B cell (primary cell): ENCODE measurements around the gene GNL3. TPM values are rescaled to one million over a fixed set of nuclear protein-coding genes. Genes with fewer than 3 reads are reported as not detected.

Experiments
- ATAC-seq: fragments of 200-7000 bp; cut with Tn5 transposase; one replicate; pipeline ENCODE4 v1.10.0; 2021; ENCODE audit warnings: low read depth, mild to moderate bottlenecking, moderate number of reproducible peaks, moderate library complexity
- CTCF ChIA-PET: fragments of 350-600 bp; sonication (Branson Sonifier 250); formaldehyde crosslinking; loops from one replicate; lab custom pipeline; 2021; ENCODE audit warnings: antibody characterized with exemption, inconsistent platforms; lab: Charles Lee
- POLR2A ChIA-PET: fragments of 350-600 bp; sonication (Branson Sonifier 250); formaldehyde crosslinking; loops from one replicate; lab custom pipeline; 2021; ENCODE audit warnings: antibody characterized with exemption; lab: Charles Lee
- DNase-seq: peaks from one replicate; pipeline ENCODE4 v3.0.0; 2013
- H2AFZ ChIP-seq: 2 replicates; pipeline ENCODE4 v1.6.1; 2012; ENCODE audit warnings: mild to moderate bottlenecking, low read depth, low read length; ENCODE audit not compliant: insufficient read depth, poor library complexity, severe bottlenecking
- H3K27ac ChIP-seq, 2 donors: 1 replicate in 1 of 2; 2 replicates in 1 of 2; pipeline ENCODE4 v1.5.1; 2012 to 2013; ENCODE audit warnings: low read length in 2 of 2, mild to moderate bottlenecking in 2 of 2, moderate library complexity in 1 of 2
- H3K27me3 ChIP-seq, 4 experiments: fragments of 200-600 bp in 1 of 4; sonication (generic) in 1 of 4; replicated peaks in 1 of 4; 1 replicate in 2 of 4; 2 replicates in 2 of 4; pipeline versions ENCODE4 v1.6.1 to v1.7.0; 2013 to 2016; ENCODE audit warnings: low read length in 3 of 4, mild to moderate bottlenecking in 2 of 4, mixed read lengths in 1 of 4, moderate library complexity in 1 of 4; ENCODE audit not compliant: insufficient read depth in 4 of 4, control insufficient read depth in 3 of 4; ENCODE audit errors: control extremely low read depth in 1 of 4
- H3K36me3 ChIP-seq, 2 experiments: replicated peaks in 1 of 2; 1 replicate in 1 of 2; 2 replicates in 1 of 2; pipeline versions ENCODE4 v1.6.1 to v1.7.1; 2013; ENCODE audit warnings: low read length in 1 of 2; ENCODE audit not compliant: insufficient read depth in 2 of 2, control insufficient read depth in 1 of 2; ENCODE audit errors: control extremely low read depth in 1 of 2, extremely low read depth in 1 of 2
- H3K4me1 ChIP-seq, 2 donors: fragments of 200-600 bp in 1 of 2; sonication (generic) in 1 of 2; 1 replicate in 1 of 2; 2 replicates in 1 of 2; pipeline versions ENCODE4 v1.5.1 to v1.6.1; 2013 to 2017; ENCODE audit warnings: low read length in 2 of 2; ENCODE audit not compliant: control insufficient read depth in 2 of 2, insufficient read depth in 2 of 2
- H3K4me2 ChIP-seq: replicated peaks from 2 replicates; pipeline ENCODE3; 2012; ENCODE audit warnings: mild to moderate bottlenecking, low read depth, low read length; ENCODE audit not compliant: poor library complexity, severe bottlenecking
- H3K4me3 ChIP-seq, 5 experiments: fragments of 200-600 bp in 1 of 5; sonication (generic) in 1 of 5; 1 replicate in 3 of 5; 2 replicates in 2 of 5; pipeline versions ENCODE4 v1.5.1 to v1.7.0; 2011 to 2016; ENCODE audit warnings: low read length in 4 of 5, mild to moderate bottlenecking in 4 of 5, low read depth in 2 of 5, control low read depth in 1 of 5, moderate library complexity in 1 of 5; ENCODE audit not compliant: insufficient read depth in 1 of 5; ENCODE audit errors: control extremely low read depth in 1 of 5, extremely low read depth in 1 of 5
- H3K79me2 ChIP-seq: fragments of 200-600 bp; sonication (generic); one replicate; pipeline ENCODE4 v1.6.0; 2016; ENCODE audit warnings: low read length; ENCODE audit not compliant: control insufficient read depth, insufficient read depth
- H3K9ac ChIP-seq: fragments of 200-600 bp; sonication (generic); 2 replicates; pipeline ENCODE4 v1.6.1; 2017; ENCODE audit warnings: mild to moderate bottlenecking, low read length, moderate library complexity
- H3K9me3 ChIP-seq, 3 donors: one replicate each; pipeline versions ENCODE4 v1.6.1 to v1.7.1; 2013; ENCODE audit warnings: low read length in 2 of 3; ENCODE audit not compliant: control insufficient read depth in 2 of 3, insufficient read depth in 1 of 3; ENCODE audit errors: control extremely low read depth in 1 of 3
- H4K20me1 ChIP-seq: 2 replicates; pipeline ENCODE4 v1.6.0; 2012; ENCODE audit warnings: mild to moderate bottlenecking, low read length; ENCODE audit not compliant: insufficient read depth, control insufficient read depth, poor library complexity, severe bottlenecking
- H3K27ac Mint-ChIP-seq: one replicate; pipeline ENCODE4 v1.8.0; 2021; ENCODE audit warnings: mixed read lengths
- H3K27me3 Mint-ChIP-seq: one replicate; pipeline ENCODE4 v1.8.0; 2021; ENCODE audit warnings: mixed read lengths
- H3K4me1 Mint-ChIP-seq: one replicate; pipeline ENCODE4 v1.8.0; 2021; ENCODE audit warnings: mixed read lengths
- H3K4me3 Mint-ChIP-seq: one replicate; pipeline ENCODE4 v1.8.0; 2021; ENCODE audit warnings: mixed read lengths
- H3K9me3 Mint-ChIP-seq: one replicate; pipeline ENCODE4 v1.8.0; 2022; ENCODE audit warnings: mixed read lengths; ENCODE audit not compliant: insufficient read depth
- EZH2 ChIP-seq: IDR thresholded peaks from 2 replicates; pipeline ENCODE4 v1.6.1; 2012; ENCODE audit warnings: borderline replicate concordance, low read depth, mild to moderate bottlenecking, moderate library complexity, low read length; ENCODE audit not compliant: insufficient read depth, poor library complexity, severe bottlenecking
- whole genome bisulfite sequencing: methylation state at CpG from one replicate; pipeline ENCODE4 v1.1.5; 2013; ENCODE audit warnings: missing lambda C conversion rate; ENCODE audit not compliant: insufficient coverage; 5-methylcytosine and 5-hydroxymethylcytosine counted together
- intact Hi-C: fragments of 100-400 bp; cut with micrococcal nuclease; formaldehyde crosslinking; loops from one replicate; pipeline ENCODE4 v1.10.0; 2022
- polyA plus RNA-seq: library from polyadenylated mRNA; depleted of rRNA; stranded (reverse); fragments of >200 nt; gene quantifications from 2 replicates; pipeline ENCODE4 v1.2.3, GENCODE V29; 2012
- total RNA-seq, 2 donors: library from RNA; stranded (reverse); fragments of 120-200 nt in 1 of 2; gene quantifications; 1 replicate in 1 of 2; 2 replicates in 1 of 2; pipeline versions ENCODE4 v1.2.3 to v1.2.4, GENCODE V29; 2013 to 2022
- TF ChIP-seq, protein P1 (sequence below): fragments of 200-600 bp; IDR thresholded peaks from one replicate; pipeline ENCODE4 v1.8.0; 2022; ENCODE audit warnings: antibody characterized with exemption, mild to moderate bottlenecking

GNL3 gene
- total and polyA plus RNA-seq, 2 donors (not counting 1 experiment from before 2014, with no cell fraction given), result 32.6 to 68.5 TPM

- H4K20me1 ChIP-seq, result no peaks in the 10 kb centered on the region
- no peaks in the 10 kb centered on the region for H3K4me1 ChIP-seq
- no peak overlapping the region for H2AFZ ChIP-seq
- no peaks in the 10 kb centered on the region for H3K79me2 ChIP-seq
- Mint-ChIP-seq H3K9me3 (no peaks in the 10 kb centered on the region), H3K27ac (no peak overlapping the region), H3K4me3 (no peak overlapping the region), H3K4me1 (no peaks in the 10 kb centered on the region), H3K27me3 (no peaks in the 10 kb centered on the region)
- TF ChIP-seq EZH2, result no peak
- TF ChIP-seq, protein P1, sequence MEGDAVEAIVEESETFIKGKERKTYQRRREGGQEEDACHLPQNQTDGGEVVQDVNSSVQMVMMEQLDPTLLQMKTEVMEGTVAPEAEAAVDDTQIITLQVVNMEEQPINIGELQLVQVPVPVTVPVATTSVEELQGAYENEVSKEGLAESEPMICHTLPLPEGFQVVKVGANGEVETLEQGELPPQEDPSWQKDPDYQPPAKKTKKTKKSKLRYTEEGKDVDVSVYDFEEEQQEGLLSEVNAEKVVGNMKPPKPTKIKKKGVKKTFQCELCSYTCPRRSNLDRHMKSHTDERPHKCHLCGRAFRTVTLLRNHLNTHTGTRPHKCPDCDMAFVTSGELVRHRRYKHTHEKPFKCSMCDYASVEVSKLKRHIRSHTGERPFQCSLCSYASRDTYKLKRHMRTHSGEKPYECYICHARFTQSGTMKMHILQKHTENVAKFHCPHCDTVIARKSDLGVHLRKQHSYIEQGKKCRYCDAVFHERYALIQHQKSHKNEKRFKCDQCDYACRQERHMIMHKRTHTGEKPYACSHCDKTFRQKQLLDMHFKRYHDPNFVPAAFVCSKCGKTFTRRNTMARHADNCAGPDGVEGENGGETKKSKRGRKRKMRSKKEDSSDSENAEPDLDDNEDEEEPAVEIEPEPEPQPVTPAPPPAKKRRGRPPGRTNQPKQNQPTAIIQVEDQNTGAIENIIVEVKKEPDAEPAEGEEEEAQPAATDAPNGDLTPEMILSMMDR, result no peak
- no peaks in the 10 kb centered on the region for H3K27me3 ChIP-seq
- no peak overlapping the region for H3K27ac ChIP-seq
- ChIA-PET POLR2A (no interaction called here), CTCF (interaction anchor here (1.0 kb wide), 1 partner anchor 18 kb away, joined by 4 read pairs; no protein-coding TSS in a partner anchor)
- no peak overlapping the region for H3K4me2 ChIP-seq
- intact Hi-C loops, result no loop called here
- DNase-seq (no peak), ATAC-seq (no peak)
- no peak overlapping the region for H3K4me3 ChIP-seq
- H3K9me3 ChIP-seq, result no peaks in the 10 kb centered on the region
- WGBS, result 95% methylated on average over 3 of the region's 5 CpGs
- H3K36me3 ChIP-seq, result peaks cover 29 to 62% of the 10 kb centered on the region in 2 experiments
- no peak overlapping the region for H3K9ac ChIP-seq
Observed at GRCh38 chr3:52649461-52650210, 36.2 kb upstream of the GNL3 start.

GRCh38 chr3:52650439-52650838 lies 35.4 kb upstream of the GNL3 start:
- no peak for TF ChIP-seq EZH2
- TF ChIP-seq, protein P1, result no peak

More at GRCh38 chr3:52650439-52650838, 35.4 kb upstream of the GNL3 start:
- Histone ChIP-seq H3K4me2 (no peak overlapping the region), H3K9me3 (no peaks in the 10 kb centered on the region), H3K4me1 (no peaks in the 10 kb centered on the region), H3K36me3 (peaks cover 29 to 63% of the 10 kb centered on the region in 2 experiments), H4K20me1 (no peaks in the 10 kb centered on the region), H2AFZ (no peak overlapping the region), H3K9ac (no peak overlapping the region), H3K27me3 (no peaks in the 10 kb centered on the region), H3K27ac (no peak overlapping the region), H3K79me2 (no peaks in the 10 kb centered on the region), H3K4me3 (no peak overlapping the region)
- POLR2A ChIA-PET, result no interaction called here
- ATAC-seq (no peak), DNase-seq (no peak)
- Mint-ChIP-seq H3K4me1 (no peaks in the 10 kb centered on the region), H3K4me3 (no peak overlapping the region), H3K27ac (no peak overlapping the region), H3K27me3 (no peaks in the 10 kb centered on the region), H3K9me3 (no peaks in the 10 kb centered on the region)
- no CpG with 5 or more reads among the region's 1 CpG for WGBS
- CTCF ChIA-PET, result no interaction called here
- intact Hi-C loops, result no loop called here
